A673 (cell line): ENCODE results near the gene VPS26B. TPM values are rescaled to one million over a fixed set of nuclear protein-coding genes. Genes with fewer than 3 reads are reported as not detected.

Experiments used
- BruUV-seq: library from RNA; stranded (reverse); fragments of 400-500 nt; replicated peaks from 2 replicates; lab custom pipeline; 2021; lab: Mats Ljungman, UMichigan
- CTCF ChIA-PET: fragments of 300-600 bp; sonication (Branson Sonifier 250); formaldehyde crosslinking; loops from one replicate; lab custom pipeline; 2022; ENCODE audit warnings: antibody characterized with exemption; lab: Charles Lee
- POLR2A ChIA-PET: fragments of 300-600 bp; sonication (Branson Sonifier 250); formaldehyde crosslinking; loops from one replicate; lab custom pipeline; 2022; ENCODE audit warnings: antibody characterized with exemption; ENCODE audit not compliant: low non-redundant PET; lab: Charles Lee
- DNase-seq: peaks from one replicate; pipeline ENCODE4 v3.0.0-alpha.2; 2015; ENCODE audit warnings: low spot score
- H3K27ac ChIP-seq: fragments of 200-600 bp; sonication (generic); 2 replicates; pipeline ENCODE4 v1.5.1; 2016; ENCODE audit warnings: mixed run types, low read depth, mild to moderate bottlenecking, mixed read lengths, antibody characterized with exemption, low read length; ENCODE audit not compliant: poor library complexity, severe bottlenecking
- H3K27me3 ChIP-seq: fragments of 200-600 bp; sonication (generic); replicated peaks from 2 replicates; pipeline ENCODE4 v1.6.1; 2017; ENCODE audit warnings: mixed run types, low read depth, mild to moderate bottlenecking, mixed read lengths, antibody characterized with exemption, low read length; ENCODE audit not compliant: insufficient read depth, poor library complexity
- H3K36me3 ChIP-seq: fragments of 200-600 bp; sonication (generic); 2 replicates; pipeline ENCODE4 v1.6.1; 2016; ENCODE audit warnings: mixed run types, mild to moderate bottlenecking, mixed read lengths, antibody characterized with exemption, low read length; ENCODE audit not compliant: insufficient read depth, poor library complexity, severe bottlenecking
- H3K4me1 ChIP-seq: fragments of 200-600 bp; sonication (generic); 2 replicates; pipeline ENCODE4 v1.6.1; 2017; ENCODE audit warnings: mixed run types, mild to moderate bottlenecking, mixed read lengths, antibody characterized with exemption, low read length; ENCODE audit not compliant: insufficient read depth, poor library complexity, severe bottlenecking
- H3K4me3 ChIP-seq: fragments of 200-600 bp; sonication (generic); 2 replicates; pipeline ENCODE4 v1.5.1; 2016; ENCODE audit warnings: low read depth, mixed run types, mild to moderate bottlenecking, mixed read lengths, low read length; ENCODE audit not compliant: poor library complexity, severe bottlenecking
- H3K9me3 ChIP-seq: fragments of 200-600 bp; sonication (generic); 2 replicates; pipeline ENCODE4 v1.6.1; 2016; ENCODE audit warnings: mixed run types, low read depth, mild to moderate bottlenecking, mixed read lengths, antibody characterized with exemption, low read length; ENCODE audit not compliant: poor library complexity, severe bottlenecking
- EZH2 ChIP-seq: fragments of 200-600 bp; sonication (generic); IDR thresholded peaks from 2 replicates; pipeline ENCODE4 v1.6.1; 2017; ENCODE audit warnings: borderline replicate concordance, low read depth, mild to moderate bottlenecking, mixed read lengths, antibody characterized with exemption, low read length; ENCODE audit not compliant: poor library complexity, severe bottlenecking
- intact Hi-C: fragments of 100-400 bp; cut with micrococcal nuclease; formaldehyde crosslinking; loops from one replicate; pipeline ENCODE4 v1.10.0; 2022; ENCODE audit not compliant: unreplicated experiment
- total RNA-seq: library from RNA; stranded (reverse); gene quantifications from 2 replicates; pipeline ENCODE4 v1.2.3, GENCODE V29; 2021
- TF ChIP-seq, protein P1 (sequence below): fragments of 300-800, 200-600 bp; sonication (generic); conservative IDR thresholded peaks from 2 replicates; pipeline ENCODE4 v1.5.1; 2017; ENCODE audit warnings: low read depth, mild to moderate bottlenecking, antibody characterized with exemption, low read length, moderate library complexity, mixed read lengths

The VPS26B gene
- total RNA-seq, 1 experiment from 2014 or later: 51.3 TPM

DNA sequence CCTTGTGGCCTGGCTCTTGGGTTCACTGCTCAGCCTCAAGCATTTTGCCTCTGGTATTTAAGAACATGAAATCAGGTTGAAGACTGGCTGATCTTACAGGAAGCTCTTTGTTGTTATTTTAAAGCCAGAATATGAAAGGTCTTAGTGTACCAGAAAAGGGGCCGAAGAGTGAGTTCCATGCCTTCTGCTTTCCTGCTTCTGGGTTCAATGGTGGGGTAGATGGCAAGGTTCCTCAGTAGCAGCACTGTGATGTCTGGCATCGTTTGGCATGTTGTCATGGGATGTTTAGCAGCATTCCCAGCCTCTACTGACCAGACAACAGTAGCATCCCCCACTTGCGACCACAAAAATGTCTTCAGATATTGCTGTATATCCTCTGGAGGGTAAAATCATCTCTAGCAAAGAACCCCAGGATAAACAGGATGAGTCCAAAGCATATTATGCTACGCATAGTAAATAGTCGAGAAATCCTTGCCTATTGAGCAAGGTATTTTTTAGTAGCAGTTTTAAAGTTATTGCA lies 2.4 kb downstream of the VPS26B start:
- ChIA-PET CTCF (no interaction called here), POLR2A (no interaction called here)
- Histone ChIP-seq H3K4me3 (peak overlapping the region; percentile 65), H3K27me3 (no peaks in the 10 kb centered on the region), H3K4me1 (peaks cover 12% of the 10 kb centered on the region), H3K36me3 (no peaks in the 10 kb centered on the region), H3K27ac (no peak overlapping the region), H3K9me3 (no peaks in the 10 kb centered on the region)
- BruUV-seq: TSS peak; percentile 18
- TF ChIP-seq EZH2: no peak
- TF ChIP-seq, protein P1, sequence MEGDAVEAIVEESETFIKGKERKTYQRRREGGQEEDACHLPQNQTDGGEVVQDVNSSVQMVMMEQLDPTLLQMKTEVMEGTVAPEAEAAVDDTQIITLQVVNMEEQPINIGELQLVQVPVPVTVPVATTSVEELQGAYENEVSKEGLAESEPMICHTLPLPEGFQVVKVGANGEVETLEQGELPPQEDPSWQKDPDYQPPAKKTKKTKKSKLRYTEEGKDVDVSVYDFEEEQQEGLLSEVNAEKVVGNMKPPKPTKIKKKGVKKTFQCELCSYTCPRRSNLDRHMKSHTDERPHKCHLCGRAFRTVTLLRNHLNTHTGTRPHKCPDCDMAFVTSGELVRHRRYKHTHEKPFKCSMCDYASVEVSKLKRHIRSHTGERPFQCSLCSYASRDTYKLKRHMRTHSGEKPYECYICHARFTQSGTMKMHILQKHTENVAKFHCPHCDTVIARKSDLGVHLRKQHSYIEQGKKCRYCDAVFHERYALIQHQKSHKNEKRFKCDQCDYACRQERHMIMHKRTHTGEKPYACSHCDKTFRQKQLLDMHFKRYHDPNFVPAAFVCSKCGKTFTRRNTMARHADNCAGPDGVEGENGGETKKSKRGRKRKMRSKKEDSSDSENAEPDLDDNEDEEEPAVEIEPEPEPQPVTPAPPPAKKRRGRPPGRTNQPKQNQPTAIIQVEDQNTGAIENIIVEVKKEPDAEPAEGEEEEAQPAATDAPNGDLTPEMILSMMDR: no peak
- intact Hi-C loops: no loop called here
- DNase-seq: no peak

DNA sequence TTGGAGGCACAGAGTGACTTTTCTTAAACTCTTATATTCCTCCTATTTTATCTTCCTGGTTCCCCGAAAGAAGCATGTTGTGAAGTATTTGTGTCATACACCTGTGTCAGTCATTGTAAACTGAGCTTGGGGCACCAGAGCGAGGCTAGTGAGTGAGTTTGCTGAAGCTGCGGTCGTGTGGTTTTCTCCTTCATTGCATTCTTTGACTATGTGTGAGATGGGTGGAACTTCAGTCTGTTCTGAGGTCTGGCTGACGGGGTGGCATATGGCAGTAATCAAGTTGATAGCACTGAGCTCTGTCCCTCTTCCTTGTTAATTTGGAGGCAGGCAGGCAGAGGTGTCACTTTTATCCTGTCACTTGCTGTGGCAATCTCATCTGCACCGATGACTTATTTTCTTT lies 4.2 kb downstream of the VPS26B start:
- POLR2A ChIA-PET: no interaction called here
- CTCF ChIA-PET: no interaction called here
- intact Hi-C loops: no loop called here
- Histone ChIP-seq H3K9me3 (no peaks in the 10 kb centered on the region), H3K27me3 (no peaks in the 10 kb centered on the region), H3K4me3 (no peak overlapping the region), H3K4me1 (no peaks in the 10 kb centered on the region), H3K27ac (no peak overlapping the region), H3K36me3 (no peaks in the 10 kb centered on the region)
- no peak for TF ChIP-seq EZH2
- TF ChIP-seq, protein P1: no peak
- BruUV-seq: no TSS peak
- DNase-seq: no peak

DNA sequence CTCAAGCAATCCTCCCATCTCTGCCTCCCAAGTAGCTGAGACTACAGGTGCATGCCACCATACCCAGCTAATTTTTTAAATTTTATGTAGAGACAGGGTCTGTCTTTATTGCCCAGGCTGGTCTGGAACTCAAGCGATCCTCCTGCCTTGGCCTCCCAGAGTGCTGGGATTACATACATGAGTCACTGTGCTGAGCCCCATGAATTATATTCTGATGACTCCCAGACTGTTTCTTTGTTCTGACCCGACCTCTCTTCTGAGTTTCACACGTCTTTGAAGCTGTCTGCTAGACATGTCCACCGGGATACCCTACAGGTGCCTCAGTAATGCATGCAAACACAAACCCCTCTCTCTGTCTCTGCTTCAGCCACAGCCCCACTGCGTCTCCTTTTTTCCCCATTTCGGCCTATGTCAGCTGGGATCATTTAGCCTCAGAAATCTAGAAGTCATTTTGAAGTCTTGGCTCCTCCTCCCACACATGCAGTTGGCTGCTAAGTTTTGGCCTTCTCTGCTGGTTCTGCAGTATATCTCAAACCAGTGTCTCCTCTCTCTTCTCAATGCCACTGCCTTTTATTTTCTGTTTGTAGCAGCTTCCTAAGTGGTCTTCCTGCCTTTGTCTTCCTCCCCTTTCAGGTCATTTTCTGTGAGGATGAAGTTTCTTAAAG lies 4.8 kb downstream of the VPS26B start:
- no peak for TF ChIP-seq EZH2
- TF ChIP-seq, protein P1: no peak
- Histone ChIP-seq H3K27me3 (no peaks in the 10 kb centered on the region), H3K36me3 (no peaks in the 10 kb centered on the region), H3K9me3 (no peaks in the 10 kb centered on the region), H3K4me3 (no peak overlapping the region), H3K4me1 (no peaks in the 10 kb centered on the region), H3K27ac (no peak overlapping the region)
- CTCF ChIA-PET: no interaction called here
- DNase-seq: no peak
- BruUV-seq: no TSS peak
- intact Hi-C loops: no loop called here
- POLR2A ChIA-PET: no interaction called here
